ENCODE measurements around the gene SPAG4.

The SPAG4 gene

GRCh38 chr20:35638751-35639150, 23.1 kb downstream of the SPAG4 start:
- Histone ChIP-seq H3K4me3 (ENCODE audit: low read length) (no peak overlapping the region), H3K4me1 (ENCODE audit: insufficient read depth, low read length) (no peaks in the 10 kb centered on the region), H3K36me3 (ENCODE audit: insufficient read depth, low read length) (no peaks in the 10 kb centered on the region), H2AFZ (ENCODE audit: low read depth, low read length) (no peak overlapping the region), H3K27me3 (ENCODE audit: insufficient read depth, low read length) (no peaks in the 10 kb centered on the region), H3K9me3 (ENCODE audit: low read length) (no peaks in the 10 kb centered on the region)

DNA sequence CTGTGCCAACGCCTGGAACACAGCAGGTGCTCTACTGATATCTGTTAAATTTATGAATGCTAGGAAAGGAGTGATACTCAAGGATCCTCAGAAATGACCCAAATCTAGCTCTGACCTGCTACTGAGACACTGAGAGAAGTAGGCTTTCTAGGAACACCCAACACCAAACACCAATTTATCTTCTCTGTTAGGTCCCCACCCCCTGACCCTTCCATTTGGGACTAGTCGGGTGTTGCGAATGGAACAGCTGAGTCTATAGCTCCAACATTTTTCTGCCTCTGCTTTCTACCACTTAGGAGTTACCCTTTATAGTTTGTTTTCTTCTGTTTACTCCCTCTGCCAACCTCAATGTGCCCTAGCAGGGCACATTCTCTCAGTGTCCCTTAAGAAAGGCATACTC, 25.1 kb downstream of the SPAG4 start:
- H3K9me3 ChIP-seq (ENCODE audit: low read length) = no peaks in the 10 kb centered on the region
- no peaks in the 10 kb centered on the region for H3K4me1 ChIP-seq (ENCODE audit: insufficient read depth, low read length)
- no peak overlapping the region for H3K4me3 ChIP-seq (ENCODE audit: low read length)
- no peak overlapping the region for H2AFZ ChIP-seq (ENCODE audit: low read depth, low read length)
- no peaks in the 10 kb centered on the region for H3K36me3 ChIP-seq (ENCODE audit: insufficient read depth, low read length)
- no peaks in the 10 kb centered on the region for H3K27me3 ChIP-seq (ENCODE audit: insufficient read depth, low read length)

DNA sequence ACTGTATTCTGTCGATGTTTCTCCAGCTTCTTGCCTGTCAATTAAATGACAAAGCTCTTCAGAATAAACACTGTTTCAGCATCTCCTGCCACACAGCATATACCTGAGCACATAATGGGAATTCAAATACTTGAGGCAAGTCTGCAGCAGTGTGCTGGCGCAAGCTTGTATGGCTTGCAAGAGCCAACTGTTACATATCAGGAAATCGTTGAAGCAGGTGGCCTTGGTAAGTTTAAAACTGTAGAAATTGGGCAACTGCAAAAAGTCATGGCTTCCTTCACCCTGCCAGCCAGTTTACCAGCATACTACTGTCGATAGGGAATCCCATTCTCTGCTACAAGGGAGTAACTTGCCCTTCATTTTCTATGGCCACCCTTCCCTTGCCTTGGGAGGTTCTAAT, 26.1 kb downstream of the SPAG4 start:
- no peaks in the 10 kb centered on the region for H3K9me3 ChIP-seq (ENCODE audit: low read length)
- no peak overlapping the region for H2AFZ ChIP-seq (ENCODE audit: low read depth, low read length)
- no peaks in the 10 kb centered on the region for H3K27me3 ChIP-seq (ENCODE audit: insufficient read depth, low read length)
- no peak overlapping the region for H3K4me3 ChIP-seq (ENCODE audit: low read length)
- H3K36me3 ChIP-seq (ENCODE audit: insufficient read depth, low read length) = no peaks in the 10 kb centered on the region
- H3K4me1 ChIP-seq (ENCODE audit: insufficient read depth, low read length) = no peaks in the 10 kb centered on the region

GRCh38 chr20:35643045-35643444, 27.4 kb downstream of the SPAG4 start:
- Histone ChIP-seq H3K9me3 (ENCODE audit: low read length) (no peaks in the 10 kb centered on the region), H3K27me3 (ENCODE audit: insufficient read depth, low read length) (no peaks in the 10 kb centered on the region), H3K4me3 (ENCODE audit: low read length) (no peak overlapping the region), H3K36me3 (ENCODE audit: insufficient read depth, low read length) (no peaks in the 10 kb centered on the region), H2AFZ (ENCODE audit: low read depth, low read length) (no peak overlapping the region), H3K4me1 (ENCODE audit: insufficient read depth, low read length) (no peaks in the 10 kb centered on the region)

GRCh38 chr20:35644806-35645205, 29.2 kb downstream of the SPAG4 start:
- Histone ChIP-seq H3K4me1 (ENCODE audit: insufficient read depth, low read length) (no peaks in the 10 kb centered on the region), H3K27me3 (ENCODE audit: insufficient read depth, low read length) (no peaks in the 10 kb centered on the region), H3K36me3 (ENCODE audit: insufficient read depth, low read length) (peaks cover 2% of the 10 kb centered on the region), H2AFZ (ENCODE audit: low read depth, low read length) (no peak overlapping the region), H3K9me3 (ENCODE audit: low read length) (no peaks in the 10 kb centered on the region), H3K4me3 (ENCODE audit: low read length) (no peak overlapping the region)

GRCh38 chr20:35648836-35649235, 33.2 kb downstream of the SPAG4 start:
- Histone ChIP-seq H2AFZ (ENCODE audit: low read depth, low read length) (no peak overlapping the region), H3K36me3 (ENCODE audit: insufficient read depth, low read length) (peaks cover 23% of the 10 kb centered on the region), H3K4me1 (ENCODE audit: insufficient read depth, low read length) (no peaks in the 10 kb centered on the region), H3K27me3 (ENCODE audit: insufficient read depth, low read length) (no peaks in the 10 kb centered on the region), H3K9me3 (ENCODE audit: low read length) (no peaks in the 10 kb centered on the region), H3K4me3 (ENCODE audit: low read length) (no peak overlapping the region)

DNA sequence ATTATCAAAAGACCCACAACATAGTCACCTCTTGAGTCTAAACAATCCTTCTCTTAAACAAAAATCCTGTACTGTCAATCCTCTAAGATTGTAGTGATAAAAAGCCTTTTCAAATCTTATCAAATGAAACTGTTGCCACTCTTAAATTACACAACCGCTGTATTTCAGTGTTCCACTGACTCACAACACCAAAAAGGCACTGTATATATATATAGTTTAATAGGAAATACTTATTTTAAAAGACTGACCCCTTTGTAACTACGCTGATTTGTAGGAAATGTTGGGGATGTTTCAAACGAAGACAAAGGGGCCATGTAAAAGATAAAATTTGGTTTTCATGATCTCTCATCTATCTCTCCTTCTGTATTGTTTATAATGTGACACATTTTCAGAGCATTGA, 35.0 kb downstream of the SPAG4 start:
- Histone ChIP-seq H3K9me3 (ENCODE audit: low read length) (peaks cover 5% of the 10 kb centered on the region), H3K4me3 (ENCODE audit: low read length) (no peak overlapping the region), H3K27me3 (ENCODE audit: insufficient read depth, low read length) (no peaks in the 10 kb centered on the region), H2AFZ (ENCODE audit: low read depth, low read length) (no peak overlapping the region), H3K36me3 (ENCODE audit: insufficient read depth, low read length) (peaks cover 39% of the 10 kb centered on the region), H3K4me1 (ENCODE audit: insufficient read depth, low read length) (no peaks in the 10 kb centered on the region)

DNA sequence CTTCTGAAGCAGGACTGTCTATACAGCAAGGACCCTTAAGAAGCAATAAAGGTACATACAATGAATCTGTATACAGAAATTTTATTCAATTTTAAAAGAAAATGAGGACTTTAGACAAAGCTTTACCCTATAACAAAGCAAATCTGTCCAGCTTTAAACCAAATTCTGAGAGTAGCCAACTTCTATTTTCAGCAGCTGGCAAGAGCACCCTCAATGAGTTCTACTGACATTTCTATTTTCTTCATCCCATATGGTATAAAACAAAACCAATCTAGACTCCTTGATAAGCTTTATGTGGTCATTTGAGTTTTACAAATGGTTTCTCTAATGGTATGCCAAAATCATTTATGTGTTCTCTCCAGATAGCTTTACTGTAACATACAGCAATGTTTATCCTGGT, 36.3 kb downstream of the SPAG4 start:
- Histone ChIP-seq H3K27me3 (ENCODE audit: insufficient read depth, low read length) (no peaks in the 10 kb centered on the region), H3K4me3 (ENCODE audit: low read length) (no peak overlapping the region), H3K36me3 (ENCODE audit: insufficient read depth, low read length) (peaks cover 43% of the 10 kb centered on the region), H3K4me1 (ENCODE audit: insufficient read depth, low read length) (no peaks in the 10 kb centered on the region), H2AFZ (ENCODE audit: low read depth, low read length) (no peak overlapping the region), H3K9me3 (ENCODE audit: low read length) (peaks cover 5% of the 10 kb centered on the region)

GRCh38 chr20:35652641-35653429, 37.2 kb downstream of the SPAG4 start:
- Histone ChIP-seq H3K27me3 (ENCODE audit: insufficient read depth, low read length) (no peaks in the 10 kb centered on the region), H3K9me3 (ENCODE audit: low read length) (peaks cover 5% of the 10 kb centered on the region), H3K36me3 (ENCODE audit: insufficient read depth, low read length) (peaks cover 50% of the 10 kb centered on the region), H2AFZ (ENCODE audit: low read depth, low read length) (no peak overlapping the region), H3K4me1 (ENCODE audit: insufficient read depth, low read length) (no peaks in the 10 kb centered on the region), H3K4me3 (ENCODE audit: low read length) (no peak overlapping the region)

DNA sequence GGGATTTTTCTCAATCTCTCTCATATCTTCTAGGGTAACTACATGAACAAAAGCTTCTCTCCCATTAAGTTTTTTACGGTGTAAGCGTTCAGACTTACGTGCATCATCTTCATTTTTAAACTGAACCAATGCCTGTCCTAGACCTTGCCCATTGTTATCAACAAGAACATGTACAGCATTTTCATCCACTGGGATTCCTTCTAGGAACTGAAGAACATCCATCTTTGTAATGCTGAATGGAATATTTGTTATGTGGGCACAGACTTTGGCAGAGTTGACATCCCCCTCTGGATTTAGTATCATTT, 37.8 kb downstream of the SPAG4 start:
- H3K4me1 ChIP-seq (ENCODE audit: insufficient read depth, low read length) = no peaks in the 10 kb centered on the region
- no peak overlapping the region for H2AFZ ChIP-seq (ENCODE audit: low read depth, low read length)
- H3K36me3 ChIP-seq (ENCODE audit: insufficient read depth, low read length) = peaks cover 50% of the 10 kb centered on the region
- peaks cover 5% of the 10 kb centered on the region for H3K9me3 ChIP-seq (ENCODE audit: low read length)
- no peak overlapping the region for H3K4me3 ChIP-seq (ENCODE audit: low read length)
- no peaks in the 10 kb centered on the region for H3K27me3 ChIP-seq (ENCODE audit: insufficient read depth, low read length)

DNA sequence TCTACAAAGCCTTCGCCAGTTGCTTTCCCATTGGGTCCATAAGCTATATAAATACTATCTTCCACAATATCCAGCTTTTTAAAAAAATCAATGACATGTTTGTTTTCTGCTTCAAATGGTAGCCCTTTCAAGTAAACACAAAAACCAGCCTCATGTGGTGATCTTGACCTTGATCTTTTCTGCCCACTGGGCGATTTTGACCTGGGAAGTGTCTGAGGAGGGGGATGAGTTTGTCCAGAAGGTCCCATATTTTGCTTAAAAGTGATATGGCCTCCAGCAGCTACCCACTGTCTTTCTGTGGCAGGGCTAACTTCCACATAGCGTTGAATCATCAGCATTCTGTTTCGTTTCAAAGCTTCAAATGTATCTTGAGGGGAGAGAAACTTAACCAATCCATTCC, 38.3 kb downstream of the SPAG4 start:
- H2AFZ ChIP-seq (ENCODE audit: low read depth, low read length) = no peak overlapping the region
- peaks cover 50% of the 10 kb centered on the region for H3K36me3 ChIP-seq (ENCODE audit: insufficient read depth, low read length)
- H3K4me3 ChIP-seq (ENCODE audit: low read length) = no peak overlapping the region
- no peaks in the 10 kb centered on the region for H3K4me1 ChIP-seq (ENCODE audit: insufficient read depth, low read length)
- H3K27me3 ChIP-seq (ENCODE audit: insufficient read depth, low read length) = no peaks in the 10 kb centered on the region
- peaks cover 5% of the 10 kb centered on the region for H3K9me3 ChIP-seq (ENCODE audit: low read length)

- Histone ChIP-seq H3K4me1 (ENCODE audit: insufficient read depth, low read length) (no peaks in the 10 kb centered on the region), H3K36me3 (ENCODE audit: insufficient read depth, low read length) (peaks cover 48% of the 10 kb centered on the region), H2AFZ (ENCODE audit: low read depth, low read length) (no peak overlapping the region), H3K4me3 (ENCODE audit: low read length) (no peak overlapping the region), H3K27me3 (ENCODE audit: insufficient read depth, low read length) (no peaks in the 10 kb centered on the region), H3K9me3 (ENCODE audit: low read length) (peaks cover 5% of the 10 kb centered on the region)
Measured at GRCh38 chr20:35654415-35654814, 38.8 kb downstream of the SPAG4 start.

DNA sequence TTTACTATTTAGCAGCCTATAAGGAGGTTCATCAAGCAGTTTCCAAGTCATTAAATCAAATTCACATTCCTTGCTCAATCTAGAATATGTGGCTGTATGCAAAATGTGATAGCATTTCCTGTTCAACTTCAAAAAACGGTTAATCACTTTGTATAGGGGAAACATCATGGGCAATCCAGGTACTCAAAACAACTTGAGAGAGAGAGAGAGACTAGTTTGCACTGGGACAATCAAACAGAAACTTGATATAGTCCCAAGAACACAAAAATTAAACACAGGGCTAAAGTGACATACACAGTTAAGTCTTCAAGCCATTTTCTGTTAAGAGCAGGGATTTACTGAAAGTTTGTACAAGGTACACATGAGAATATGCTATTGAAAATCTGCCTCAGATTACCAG, 41.6 kb downstream of the SPAG4 start:
- peaks cover 40% of the 10 kb centered on the region for H3K36me3 ChIP-seq (ENCODE audit: insufficient read depth, low read length)

More for the DNA sequence above, 41.6 kb downstream of the SPAG4 start:
- Histone ChIP-seq H3K4me3 (ENCODE audit: low read length) (no peak overlapping the region), H3K4me1 (ENCODE audit: insufficient read depth, low read length) (peaks cover 16% of the 10 kb centered on the region), H2AFZ (ENCODE audit: low read depth, low read length) (no peak overlapping the region), H3K27me3 (ENCODE audit: insufficient read depth, low read length) (no peaks in the 10 kb centered on the region), H3K9me3 (ENCODE audit: low read length) (peaks cover 5% of the 10 kb centered on the region)
